ENCODE measurements around the gene HNRNPA0.

The HNRNPA0 gene

DNA sequence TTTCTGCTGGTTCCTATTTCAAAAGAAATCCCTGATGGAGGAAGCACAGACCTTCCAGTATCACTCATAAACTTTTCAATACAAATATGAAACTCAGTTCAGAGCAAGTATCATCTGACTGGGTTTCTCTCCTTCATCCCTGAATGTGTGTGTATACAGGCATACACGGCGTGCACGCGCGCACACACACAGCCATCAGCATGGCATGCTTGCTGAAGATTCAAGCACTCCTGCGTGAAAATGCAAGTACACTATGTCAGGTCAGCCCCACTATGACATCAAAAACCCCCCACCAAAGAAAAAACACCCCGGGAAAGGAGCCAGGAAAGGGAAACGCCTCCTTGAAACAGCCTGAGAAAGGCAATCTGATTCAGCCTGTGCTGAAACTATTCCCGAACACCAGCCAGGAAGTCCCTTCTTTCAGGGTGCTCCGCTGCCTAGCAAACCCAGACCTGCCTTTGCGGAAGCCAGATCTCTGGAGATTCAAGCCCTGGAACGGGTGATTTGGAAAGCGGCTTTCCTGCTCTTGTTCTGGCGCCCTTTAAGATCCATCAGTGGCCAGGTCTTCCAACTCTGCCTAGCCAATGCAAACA, 19.1 kb downstream of the HNRNPA0 start:
- H3K4me3 ChIP-seq (ENCODE audit: low read length), result peak overlapping the region; percentile 58
- TF ChIP-seq, protein P1, sequence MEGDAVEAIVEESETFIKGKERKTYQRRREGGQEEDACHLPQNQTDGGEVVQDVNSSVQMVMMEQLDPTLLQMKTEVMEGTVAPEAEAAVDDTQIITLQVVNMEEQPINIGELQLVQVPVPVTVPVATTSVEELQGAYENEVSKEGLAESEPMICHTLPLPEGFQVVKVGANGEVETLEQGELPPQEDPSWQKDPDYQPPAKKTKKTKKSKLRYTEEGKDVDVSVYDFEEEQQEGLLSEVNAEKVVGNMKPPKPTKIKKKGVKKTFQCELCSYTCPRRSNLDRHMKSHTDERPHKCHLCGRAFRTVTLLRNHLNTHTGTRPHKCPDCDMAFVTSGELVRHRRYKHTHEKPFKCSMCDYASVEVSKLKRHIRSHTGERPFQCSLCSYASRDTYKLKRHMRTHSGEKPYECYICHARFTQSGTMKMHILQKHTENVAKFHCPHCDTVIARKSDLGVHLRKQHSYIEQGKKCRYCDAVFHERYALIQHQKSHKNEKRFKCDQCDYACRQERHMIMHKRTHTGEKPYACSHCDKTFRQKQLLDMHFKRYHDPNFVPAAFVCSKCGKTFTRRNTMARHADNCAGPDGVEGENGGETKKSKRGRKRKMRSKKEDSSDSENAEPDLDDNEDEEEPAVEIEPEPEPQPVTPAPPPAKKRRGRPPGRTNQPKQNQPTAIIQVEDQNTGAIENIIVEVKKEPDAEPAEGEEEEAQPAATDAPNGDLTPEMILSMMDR (conservative IDR thresholded peaks at IDR 0.05; ENCODE audit: low read length), result no peak
- DNase-seq (ENCODE audit: low read depth), result peak; percentile 35

DNA sequence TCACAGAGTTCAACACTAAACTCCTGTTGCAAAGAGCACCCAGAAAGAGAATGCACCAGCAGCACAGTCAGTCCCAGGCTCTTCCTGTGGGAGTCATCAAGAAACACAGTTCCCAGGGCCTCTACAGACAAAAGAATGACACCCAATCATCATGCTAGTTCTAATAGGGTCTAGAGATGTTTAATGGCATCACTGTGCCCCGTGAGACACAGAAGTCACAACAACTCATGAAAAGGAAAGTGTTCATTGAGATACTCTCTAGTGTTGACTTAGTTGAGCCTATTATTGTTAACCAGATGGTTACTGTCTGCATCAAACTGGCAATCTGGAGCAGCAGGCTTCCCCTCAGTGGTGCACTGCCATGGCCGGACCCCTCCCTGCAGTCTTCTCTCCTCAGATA, 19.8 kb downstream of the HNRNPA0 start:
- DNase-seq (ENCODE audit: low read depth), result peak; percentile 2
- TF ChIP-seq, protein P1 (conservative IDR thresholded peaks at IDR 0.05; ENCODE audit: low read length), result no peak
- H3K4me3 ChIP-seq (ENCODE audit: low read length), result no peak overlapping the region

DNA sequence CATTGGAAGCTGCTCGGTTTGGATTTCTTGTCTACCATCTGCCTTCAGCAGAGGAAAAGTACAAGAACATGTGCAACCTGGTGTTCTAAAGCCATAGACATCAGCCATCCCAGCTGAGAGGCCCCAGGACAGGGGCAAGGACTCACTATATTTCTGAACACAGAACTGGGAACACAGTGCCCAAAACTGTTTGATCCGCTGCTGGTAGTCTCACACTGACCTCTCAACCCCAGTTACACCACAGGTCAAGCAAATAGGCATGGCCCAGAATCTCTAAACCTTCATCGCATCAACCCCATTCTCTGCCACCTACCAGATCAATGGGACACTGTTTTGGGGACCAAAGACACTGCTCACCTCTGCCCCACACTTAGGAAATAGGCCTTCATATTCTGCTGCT, 20.2 kb downstream of the HNRNPA0 start:
- H3K4me3 ChIP-seq (ENCODE audit: low read length), result no peak overlapping the region
- DNase-seq (ENCODE audit: low read depth), result no peak
- TF ChIP-seq, protein P1 (conservative IDR thresholded peaks at IDR 0.05; ENCODE audit: low read length), result no peak

DNA sequence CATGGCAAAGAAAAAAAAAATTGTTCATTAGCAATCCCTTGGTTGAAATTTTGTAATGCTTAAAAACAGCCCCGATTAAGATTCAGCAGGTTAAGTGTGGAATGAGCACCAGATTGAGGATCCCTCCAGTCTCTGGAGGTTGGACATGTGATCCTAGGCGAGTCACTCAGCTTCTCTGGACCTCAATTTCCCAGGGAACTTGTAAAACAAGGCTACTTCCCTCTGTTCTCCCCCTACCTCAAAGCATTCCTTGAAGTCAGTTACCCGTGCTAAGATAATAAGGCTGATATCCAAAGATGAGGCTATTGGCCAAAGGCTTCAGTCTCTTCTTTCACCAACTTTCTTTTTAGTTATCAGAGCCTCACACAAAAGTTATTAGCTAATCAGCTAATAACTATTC, 21.2 kb downstream of the HNRNPA0 start:
- DNase-seq (ENCODE audit: low read depth), result no peak

DNA sequence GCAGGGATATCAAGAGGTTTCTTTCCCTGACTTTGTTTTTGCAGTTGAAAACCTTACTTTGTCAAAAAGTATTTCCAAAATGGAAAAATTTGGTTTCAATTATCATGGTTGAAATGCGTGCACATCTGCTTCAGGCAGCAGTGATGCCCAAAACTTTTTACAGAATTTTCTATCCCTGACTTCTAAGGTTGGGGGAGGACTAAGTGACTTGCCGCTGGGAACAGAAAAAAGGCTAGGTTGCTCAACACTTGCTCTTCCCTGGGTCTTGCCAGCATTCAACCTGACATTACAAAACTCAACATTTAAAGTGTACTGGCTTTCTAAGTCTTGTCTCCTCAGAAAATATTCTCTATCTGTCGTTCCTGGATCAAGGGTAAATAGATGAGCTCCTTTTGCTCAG, 23.0 kb downstream of the HNRNPA0 start:
- no peak overlapping the region for H3K4me3 ChIP-seq (ENCODE audit: low read length)
- TF ChIP-seq, protein P1 (conservative IDR thresholded peaks at IDR 0.05; ENCODE audit: low read length), result no peak
- DNase-seq (ENCODE audit: low read depth), result peak; percentile 85

More for the DNA sequence above, 21.2 kb downstream of the HNRNPA0 start:
- TF ChIP-seq, protein P1 (conservative IDR thresholded peaks at IDR 0.05; ENCODE audit: low read length), result no peak
- no peak overlapping the region for H3K4me3 ChIP-seq (ENCODE audit: low read length)

DNA sequence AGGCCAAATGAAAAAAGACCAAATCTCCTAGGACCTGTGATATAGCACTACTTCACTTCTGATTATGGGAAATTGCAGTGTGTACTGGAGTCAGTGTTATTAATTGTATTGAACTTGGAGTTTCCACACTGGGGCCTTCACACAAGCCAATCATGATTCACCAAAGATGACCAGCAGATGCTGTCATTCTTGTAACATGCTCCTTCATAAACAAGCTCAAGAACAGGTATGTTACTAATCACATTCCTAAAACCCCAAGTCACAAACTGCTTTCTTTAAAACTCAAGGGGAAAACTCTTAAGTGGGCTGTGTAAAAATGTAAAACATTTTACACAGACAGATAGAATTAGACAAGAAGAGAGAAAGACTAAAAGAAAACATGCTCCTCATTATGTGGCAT, 23.8 kb downstream of the HNRNPA0 start:
- no peak overlapping the region for H3K4me3 ChIP-seq (ENCODE audit: low read length)
- TF ChIP-seq, protein P1 (conservative IDR thresholded peaks at IDR 0.05; ENCODE audit: low read length), result no peak
- DNase-seq (ENCODE audit: low read depth), result peak; percentile 68

DNA sequence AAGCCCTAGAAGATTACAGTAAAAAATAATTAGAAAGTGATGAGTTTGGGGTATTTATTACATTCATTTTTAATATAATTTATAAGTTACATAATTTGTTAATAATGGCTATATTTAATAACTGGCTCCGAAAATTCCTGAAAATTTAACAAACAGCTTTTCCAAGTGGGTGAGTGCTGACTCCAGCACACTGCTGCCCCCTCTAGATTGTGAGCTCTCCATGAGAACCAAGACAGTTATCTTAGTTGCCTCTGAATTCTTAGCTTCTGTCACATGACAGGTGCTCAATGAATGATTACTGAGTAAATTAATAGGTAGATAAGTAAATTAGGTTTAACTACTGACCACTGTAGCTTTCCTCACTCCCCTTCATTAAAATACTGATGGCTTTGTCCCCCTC, 26.1 kb downstream of the HNRNPA0 start:
- no peak for DNase-seq (ENCODE audit: low read depth)
- TF ChIP-seq, protein P1 (conservative IDR thresholded peaks at IDR 0.05; ENCODE audit: low read length), result no peak
- no peak overlapping the region for H3K4me3 ChIP-seq (ENCODE audit: low read length)
